B cell (primary cell): ENCODE data around the gene KLK1.

Source experiments
- EZH2 ChIP-seq: IDR thresholded peaks from 2 replicates; pipeline ENCODE4 v1.6.1; 2012; ENCODE audit warnings: borderline replicate concordance, low read depth, mild to moderate bottlenecking, moderate library complexity, low read length; ENCODE audit not compliant: insufficient read depth, poor library complexity, severe bottlenecking
- TF ChIP-seq, protein P1 (sequence below): fragments of 200-600 bp; IDR thresholded peaks from one replicate; pipeline ENCODE4 v1.8.0; 2022; ENCODE audit warnings: antibody characterized with exemption, mild to moderate bottlenecking

DNA sequence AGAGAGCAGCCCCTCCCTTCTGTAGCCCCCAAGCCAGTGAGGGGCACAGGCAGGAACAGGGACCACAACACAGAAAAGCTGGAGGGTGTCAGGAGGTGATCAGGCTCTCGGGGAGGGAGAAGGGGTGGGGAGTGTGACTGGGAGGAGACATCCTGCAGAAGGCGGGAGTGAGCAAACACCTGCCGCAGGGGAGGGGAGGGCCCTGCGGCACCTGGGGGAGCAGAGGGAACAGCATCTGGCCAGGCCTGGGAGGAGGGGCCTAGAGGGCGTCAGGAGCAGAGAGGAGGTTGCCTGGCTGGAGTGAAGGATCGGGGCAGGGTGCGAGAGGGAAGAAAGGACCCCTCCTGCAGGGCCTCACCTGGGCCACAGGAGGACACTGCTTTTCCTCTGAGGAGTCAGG is 35.3 kb upstream of the KLK1 start:
- TF ChIP-seq, protein P1, sequence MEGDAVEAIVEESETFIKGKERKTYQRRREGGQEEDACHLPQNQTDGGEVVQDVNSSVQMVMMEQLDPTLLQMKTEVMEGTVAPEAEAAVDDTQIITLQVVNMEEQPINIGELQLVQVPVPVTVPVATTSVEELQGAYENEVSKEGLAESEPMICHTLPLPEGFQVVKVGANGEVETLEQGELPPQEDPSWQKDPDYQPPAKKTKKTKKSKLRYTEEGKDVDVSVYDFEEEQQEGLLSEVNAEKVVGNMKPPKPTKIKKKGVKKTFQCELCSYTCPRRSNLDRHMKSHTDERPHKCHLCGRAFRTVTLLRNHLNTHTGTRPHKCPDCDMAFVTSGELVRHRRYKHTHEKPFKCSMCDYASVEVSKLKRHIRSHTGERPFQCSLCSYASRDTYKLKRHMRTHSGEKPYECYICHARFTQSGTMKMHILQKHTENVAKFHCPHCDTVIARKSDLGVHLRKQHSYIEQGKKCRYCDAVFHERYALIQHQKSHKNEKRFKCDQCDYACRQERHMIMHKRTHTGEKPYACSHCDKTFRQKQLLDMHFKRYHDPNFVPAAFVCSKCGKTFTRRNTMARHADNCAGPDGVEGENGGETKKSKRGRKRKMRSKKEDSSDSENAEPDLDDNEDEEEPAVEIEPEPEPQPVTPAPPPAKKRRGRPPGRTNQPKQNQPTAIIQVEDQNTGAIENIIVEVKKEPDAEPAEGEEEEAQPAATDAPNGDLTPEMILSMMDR, result no peak
- TF ChIP-seq EZH2, result no peak
